Measurements from ENCODE around the gene PSAT1.

Gene PSAT1

GRCh38 chr9:78332381-78332780, 35.5 kb downstream of the PSAT1 start:
- no peak for TF ChIP-seq FOXP2 (optimal IDR thresholded peaks at IDR 0.05; ENCODE audit: borderline replicate concordance, extremely low read depth, extremely low read length, insufficient read depth)
- TF ChIP-seq TAF1 (IDR thresholded peaks at IDR 0.05; ENCODE audit: borderline replicate concordance, insufficient read depth, low read length) = no peak
- TF ChIP-seq REST (IDR thresholded peaks at IDR 0.05; ENCODE audit: insufficient read depth in 1 of 2, low read depth in 2 of 2, low read length in 2 of 2) = no peak
- TF ChIP-seq POLR2AphosphoS5 (IDR thresholded peaks at IDR 0.05; ENCODE audit: low read depth, low read length) = no peak
- no peak for TF ChIP-seq SIN3A (IDR thresholded peaks at IDR 0.05; ENCODE audit: borderline replicate concordance, insufficient read depth, low read length)

- no peak for TF ChIP-seq SIN3A (IDR thresholded peaks at IDR 0.05; ENCODE audit: borderline replicate concordance, insufficient read depth, low read length)
Observed at GRCh38 chr9:78348848-78349247, 51.9 kb downstream of the PSAT1 start.

- TF ChIP-seq FOXP2 (optimal IDR thresholded peaks at IDR 0.05; ENCODE audit: borderline replicate concordance, extremely low read depth, extremely low read length, insufficient read depth) (no peak), POLR2AphosphoS5 (IDR thresholded peaks at IDR 0.05; ENCODE audit: low read depth, low read length) (no peak), SIN3A (IDR thresholded peaks at IDR 0.05; ENCODE audit: borderline replicate concordance, insufficient read depth, low read length) (no peak), TAF1 (IDR thresholded peaks at IDR 0.05; ENCODE audit: borderline replicate concordance, insufficient read depth, low read length) (no peak), REST (IDR thresholded peaks at IDR 0.05; ENCODE audit: insufficient read depth in 1 of 2, low read depth in 2 of 2, low read length in 2 of 2) (no peak)
Observed at GRCh38 chr9:78351816-78352215, 54.9 kb downstream of the PSAT1 start.

- TF ChIP-seq TAF1 (IDR thresholded peaks at IDR 0.05; ENCODE audit: borderline replicate concordance, insufficient read depth, low read length) (no peak), SIN3A (IDR thresholded peaks at IDR 0.05; ENCODE audit: borderline replicate concordance, insufficient read depth, low read length) (no peak), REST (IDR thresholded peaks at IDR 0.05; ENCODE audit: insufficient read depth in 1 of 2, low read depth in 2 of 2, low read length in 2 of 2) (no peak), FOXP2 (optimal IDR thresholded peaks at IDR 0.05; ENCODE audit: borderline replicate concordance, extremely low read depth, extremely low read length, insufficient read depth) (no peak)
Observed at GRCh38 chr9:78354324-78354973, 57.5 kb downstream of the PSAT1 start.

- TF ChIP-seq REST (IDR thresholded peaks at IDR 0.05; ENCODE audit: insufficient read depth in 1 of 2, low read depth in 2 of 2, low read length in 2 of 2) (no peak), SIN3A (IDR thresholded peaks at IDR 0.05; ENCODE audit: borderline replicate concordance, insufficient read depth, low read length) (no peak), POLR2AphosphoS5 (IDR thresholded peaks at IDR 0.05; ENCODE audit: low read depth, low read length) (no peak), FOXP2 (optimal IDR thresholded peaks at IDR 0.05; ENCODE audit: borderline replicate concordance, extremely low read depth, extremely low read length, insufficient read depth) (no peak), TAF1 (IDR thresholded peaks at IDR 0.05; ENCODE audit: borderline replicate concordance, insufficient read depth, low read length) (no peak)
Observed at GRCh38 chr9:78354989-78355388, 58.1 kb downstream of the PSAT1 start.
